HEK293T (cell line): ENCODE data around the gene CDC16.

Experiments
- HDGF ChIP-seq: fragments of 450-650 bp; IDR thresholded peaks from 2 replicates; pipeline ENCODE4 v1.6.1; 2017; ENCODE audit warnings: antibody characterized with exemption, borderline replicate concordance
- SP1 ChIP-seq: fragments of 450-650 bp; IDR thresholded peaks from 2 replicates; pipeline ENCODE4 v1.6.1; 2017
- TF ChIP-seq, protein P1 (sequence below): fragments of 450-650 bp; IDR thresholded peaks from 2 replicates; pipeline ENCODE4 v1.6.1; 2016

GRCh38 chr13:114259974-114260373 is 25.3 kb downstream of the CDC16 start:
- TF ChIP-seq HDGF (no peak), SP1 (no peak)
- TF ChIP-seq, protein P1, sequence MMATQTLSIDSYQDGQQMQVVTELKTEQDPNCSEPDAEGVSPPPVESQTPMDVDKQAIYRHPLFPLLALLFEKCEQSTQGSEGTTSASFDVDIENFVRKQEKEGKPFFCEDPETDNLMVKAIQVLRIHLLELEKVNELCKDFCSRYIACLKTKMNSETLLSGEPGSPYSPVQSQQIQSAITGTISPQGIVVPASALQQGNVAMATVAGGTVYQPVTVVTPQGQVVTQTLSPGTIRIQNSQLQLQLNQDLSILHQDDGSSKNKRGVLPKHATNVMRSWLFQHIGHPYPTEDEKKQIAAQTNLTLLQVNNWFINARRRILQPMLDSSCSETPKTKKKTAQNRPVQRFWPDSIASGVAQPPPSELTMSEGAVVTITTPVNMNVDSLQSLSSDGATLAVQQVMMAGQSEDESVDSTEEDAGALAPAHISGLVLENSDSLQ = no peak
